GM19372 (cell line): ENCODE data around the gene PPM1G.

Experiments used
- ATAC-seq: cut with Tn5 transposase; IDR thresholded peaks from one replicate; pipeline ENCODE4 v1.9.1; 2021; ENCODE audit warnings: mild to moderate bottlenecking, low read depth, moderate library complexity; ENCODE audit not compliant: unreplicated experiment

The PPM1G gene

GRCh38 chr2:27350106-27350693, 59.2 kb downstream of the PPM1G start:
- ATAC-seq = no peak

- no peak for ATAC-seq
Observed at GRCh38 chr2:27347641-27348040, 61.8 kb downstream of the PPM1G start.

DNA sequence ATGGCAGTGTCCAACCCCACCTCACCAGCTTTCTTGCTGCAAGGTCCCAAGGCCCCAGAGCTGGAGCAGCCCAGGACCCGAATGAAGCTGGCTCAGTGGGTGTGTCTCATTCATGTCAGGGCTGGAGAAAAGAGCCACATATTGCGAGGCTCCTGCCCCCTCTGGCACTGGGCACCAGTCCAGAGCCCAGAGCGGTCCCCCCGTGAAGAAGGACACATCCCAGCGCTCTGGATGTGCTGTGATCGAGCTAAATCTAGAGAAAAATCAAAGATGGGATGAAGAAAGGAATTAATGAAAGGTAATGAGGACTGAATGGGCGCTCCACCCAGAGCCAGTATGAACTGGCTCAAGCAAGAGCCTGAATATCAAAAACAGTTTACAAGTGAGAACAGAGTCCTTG, 73.2 kb downstream of the PPM1G start:
- no peak for ATAC-seq

- no peak for ATAC-seq
Observed at GRCh38 chr2:27335311-27335710, 74.1 kb downstream of the PPM1G start.
